Measurements from ENCODE around the gene RBPJL.

RBPJL gene

DNA sequence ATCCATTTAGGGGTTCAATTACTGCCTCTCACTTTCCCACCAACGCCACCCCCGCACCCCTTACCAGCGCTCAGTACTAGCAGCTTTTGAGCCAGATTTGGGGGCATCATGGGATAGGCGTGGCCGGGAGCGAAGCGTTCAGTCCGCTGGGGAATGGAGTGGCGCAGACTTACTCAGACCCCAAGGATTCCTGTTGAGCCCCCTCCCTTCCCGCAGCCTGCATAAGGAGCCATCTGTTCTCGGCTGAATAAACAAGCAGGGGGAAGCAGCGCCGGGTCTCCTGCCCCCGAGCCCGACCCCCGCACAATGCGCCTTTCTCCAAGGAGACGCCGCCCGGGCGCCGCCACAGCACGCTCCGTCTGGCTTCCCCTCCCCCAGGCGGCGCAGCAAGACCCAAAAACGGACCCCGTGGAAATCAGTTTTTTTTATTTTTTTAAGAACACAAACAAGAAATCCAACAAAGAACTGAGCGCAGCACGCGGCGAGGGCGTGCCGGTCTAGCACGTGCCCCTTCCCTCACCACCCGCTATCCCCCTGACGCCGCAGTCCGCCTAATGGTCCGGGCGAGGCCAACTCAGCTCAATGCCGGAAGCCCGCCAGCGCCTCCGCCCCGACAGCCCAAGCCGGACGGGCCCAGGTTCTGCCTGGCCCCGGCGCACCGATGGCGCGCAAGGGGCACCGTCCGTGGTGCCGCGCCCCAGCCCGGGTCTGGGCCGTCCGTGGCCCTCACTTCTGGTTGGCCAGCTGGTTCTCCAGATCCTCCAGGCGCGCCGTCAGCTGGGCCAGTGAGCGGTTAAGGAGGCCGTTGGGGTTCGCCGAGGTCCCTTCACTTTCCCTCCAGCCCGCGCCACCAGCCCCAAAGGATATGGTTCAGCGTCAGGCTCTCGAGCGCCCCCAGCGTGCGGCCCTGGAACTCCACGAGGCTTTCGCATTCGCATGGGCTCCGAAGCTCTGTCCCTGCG is 13.3 kb upstream of the RBPJL start:
- DNase-seq, result peak; percentile 64

- DNase-seq, result no peak
Observed at GRCh38 chr20:45294003-45294368, 12.7 kb upstream of the RBPJL start.

DNA sequence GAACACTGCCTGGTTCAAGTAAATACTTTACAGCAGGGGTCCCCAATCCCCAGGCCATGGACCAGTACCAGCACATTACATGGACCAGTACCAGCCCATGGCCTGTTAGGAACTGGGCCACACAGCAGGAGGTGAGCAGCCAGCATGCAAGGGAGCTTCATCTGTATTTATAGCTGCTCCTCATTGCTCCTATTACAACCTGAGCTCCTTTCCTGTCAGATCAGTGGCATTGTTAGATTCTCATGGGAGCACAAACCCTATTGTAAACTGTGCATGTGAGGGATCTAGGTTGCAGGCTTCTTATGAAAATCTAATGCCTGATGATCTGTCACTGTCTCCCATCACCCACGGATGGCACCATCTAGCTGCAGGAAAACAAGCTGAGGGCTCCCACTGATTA is 12.0 kb upstream of the RBPJL start:
- DNase-seq, result no peak

GRCh38 chr20:45297786-45298497 is 8.7 kb upstream of the RBPJL start:
- DNase-seq, result no peak

- DNase-seq, result no peak
Observed at GRCh38 chr20:45299786-45300185, 6.9 kb upstream of the RBPJL start.

DNA sequence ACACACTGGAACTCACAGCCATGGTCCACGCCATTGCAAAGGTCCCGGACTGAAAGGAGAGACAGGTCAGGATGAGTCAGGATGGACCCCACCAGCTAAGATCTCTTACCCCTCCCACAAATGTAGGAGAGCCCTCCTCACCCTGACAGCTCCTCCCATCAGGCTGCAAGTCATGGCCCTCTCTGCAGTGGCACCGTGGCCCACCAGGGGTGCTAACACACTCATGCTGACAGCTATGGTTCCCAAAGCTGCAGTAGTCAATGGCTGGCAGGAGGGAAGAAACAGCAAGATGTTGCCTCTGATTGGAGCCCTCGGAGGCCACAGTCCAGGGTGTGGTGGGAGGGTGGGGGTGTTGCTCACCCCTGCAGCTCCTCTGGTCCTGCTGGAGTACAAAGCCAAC is 5.7 kb upstream of the RBPJL start:
- no peak for DNase-seq

DNA sequence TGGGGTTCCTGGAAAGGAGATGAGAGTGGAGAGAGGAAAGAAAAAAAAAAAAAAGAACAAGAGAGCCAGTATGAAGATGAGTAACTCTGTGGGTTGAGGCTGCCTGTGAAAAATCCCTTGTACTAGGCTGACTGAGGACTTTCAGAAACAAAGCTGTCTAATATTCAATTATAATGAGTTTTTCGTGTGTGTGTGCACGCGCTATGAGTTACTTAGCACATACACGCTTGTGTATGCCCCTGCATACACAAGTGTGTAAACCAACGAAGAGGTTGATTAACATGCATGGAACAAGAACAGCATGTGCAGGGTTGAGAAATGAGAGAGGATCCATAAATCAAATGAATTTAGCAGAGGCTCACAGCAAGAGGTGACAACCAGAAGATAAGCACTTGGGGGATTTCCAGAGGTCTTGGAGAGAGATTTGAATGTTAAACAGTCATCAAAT is 4.8 kb upstream of the RBPJL start:
- no peak for DNase-seq

- peak; percentile 21 for DNase-seq
Observed at GRCh38 chr20:45303586-45304463, 2.8 kb upstream of the RBPJL start.

DNA sequence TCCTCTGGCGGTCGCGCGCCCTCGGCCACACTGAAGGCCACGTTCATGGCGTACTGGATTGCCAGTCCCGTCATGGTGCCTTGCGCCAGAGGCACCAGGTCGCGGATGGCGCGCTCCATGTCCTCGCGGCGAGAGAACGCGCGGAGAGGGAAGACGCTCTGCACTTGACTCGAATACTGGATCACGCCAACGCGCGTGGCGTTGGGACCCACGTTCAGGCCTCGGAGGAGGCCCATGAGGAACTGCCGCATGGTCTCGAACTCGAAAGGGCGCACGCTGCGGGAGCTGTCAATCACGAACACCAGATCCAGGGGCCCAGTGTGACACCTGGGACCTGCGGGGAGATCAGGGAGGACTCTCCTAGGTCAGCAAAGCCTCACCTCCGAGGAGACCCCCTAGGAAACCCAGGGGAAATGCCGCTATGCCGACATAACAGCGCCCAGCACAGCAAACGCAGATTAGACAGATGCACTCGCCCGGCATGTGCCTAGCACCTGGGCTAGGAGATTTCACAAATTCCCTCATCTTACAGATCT is 2.1 kb upstream of the RBPJL start:
- no peak for DNase-seq

DNA sequence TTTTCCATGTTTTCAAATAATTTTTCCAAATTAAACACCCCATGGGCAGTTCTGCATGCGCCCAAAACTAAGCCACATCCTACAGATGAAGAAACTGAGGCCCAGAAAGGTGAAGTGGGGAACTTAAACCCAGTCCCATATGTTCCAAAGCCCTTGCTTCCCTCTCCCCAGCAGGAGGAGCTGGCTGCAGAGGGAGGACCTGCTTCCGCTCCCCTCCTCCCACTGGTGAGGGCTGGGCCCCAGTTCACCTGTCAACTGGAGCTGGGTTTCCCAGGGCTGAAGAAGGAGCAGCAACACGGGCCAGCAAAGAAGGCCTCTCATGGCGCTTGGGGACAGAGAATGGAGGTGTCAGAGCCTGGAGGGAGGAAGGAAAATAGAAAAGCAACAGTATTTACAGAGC is 1.4 kb upstream of the RBPJL start:
- DNase-seq, result no peak

DNA sequence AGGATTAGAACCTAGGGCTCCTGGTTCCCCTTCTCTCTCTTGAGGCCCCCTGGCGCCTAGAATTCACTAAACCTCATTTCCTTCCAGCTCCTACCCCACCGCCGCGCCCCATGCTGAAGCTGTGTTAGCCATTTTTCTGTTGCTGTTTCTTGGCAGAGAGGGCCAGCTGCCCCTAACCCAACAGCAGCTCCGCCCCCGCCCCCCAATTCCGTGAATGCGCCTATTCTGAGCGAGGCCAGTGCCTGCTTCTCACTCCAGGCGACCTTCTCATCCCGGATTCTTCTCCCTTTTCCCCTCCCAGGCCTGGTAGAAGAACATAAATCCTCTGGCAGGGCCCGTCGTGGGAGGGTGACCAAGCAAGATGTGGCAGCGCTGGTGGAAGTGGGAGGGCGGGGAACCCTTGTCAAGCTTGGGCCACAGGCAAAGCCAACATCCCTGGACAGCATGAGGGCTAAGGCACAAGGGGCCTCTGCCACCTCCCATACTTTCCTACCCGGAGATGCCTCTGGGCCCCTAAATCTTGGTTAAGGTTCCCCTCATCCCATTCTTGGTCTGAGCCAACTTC is 518 bp downstream of the RBPJL start:
- no peak for DNase-seq

DNA sequence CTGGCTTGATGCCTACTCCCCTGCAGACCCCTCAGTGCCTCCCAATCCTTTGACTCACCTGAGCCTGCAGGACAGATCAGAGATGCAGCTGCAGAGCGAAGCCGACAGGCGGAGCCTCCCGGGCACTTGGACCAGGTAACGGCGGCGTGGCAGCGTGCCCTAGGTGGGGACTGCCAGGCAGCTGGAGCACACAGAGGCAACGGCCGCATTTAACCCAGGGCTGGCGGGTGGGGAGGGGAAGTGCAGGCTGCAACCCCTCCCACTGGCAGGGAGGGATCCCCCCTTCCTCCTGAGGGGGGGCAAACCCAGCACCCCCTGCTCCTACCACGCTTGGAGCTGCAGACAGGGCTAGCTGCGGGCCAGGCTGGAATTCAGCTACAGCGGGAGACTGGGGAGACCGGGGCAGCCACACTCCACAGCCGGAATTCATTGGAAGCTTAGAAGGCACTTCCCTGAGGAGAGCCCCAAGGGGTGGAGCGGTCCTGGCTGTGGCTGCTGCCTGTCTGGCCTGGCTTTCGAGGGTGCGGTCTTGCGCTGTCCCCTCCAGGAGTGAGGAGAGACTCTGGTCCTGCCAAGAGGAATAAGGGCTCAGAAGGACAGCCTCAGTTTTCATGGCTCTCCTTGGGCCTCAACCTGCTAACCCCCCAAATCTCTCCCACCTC is 1.6 kb downstream of the RBPJL start, which contains the start of gene MATN4:
Gene MATN4 (minus strand): TSS at position 183 of the 662 bp plus-strand sequence. CDS start 2,717 bp downstream, outside the sequence.
- no peak for DNase-seq

- DNase-seq, result no peak
Observed at GRCh38 chr20:45309075-45309474, 2.4 kb downstream of the RBPJL start.

- peak; percentile 30 for DNase-seq
Observed at GRCh38 chr20:45311589-45312211, 5.1 kb downstream of the RBPJL start.

DNA sequence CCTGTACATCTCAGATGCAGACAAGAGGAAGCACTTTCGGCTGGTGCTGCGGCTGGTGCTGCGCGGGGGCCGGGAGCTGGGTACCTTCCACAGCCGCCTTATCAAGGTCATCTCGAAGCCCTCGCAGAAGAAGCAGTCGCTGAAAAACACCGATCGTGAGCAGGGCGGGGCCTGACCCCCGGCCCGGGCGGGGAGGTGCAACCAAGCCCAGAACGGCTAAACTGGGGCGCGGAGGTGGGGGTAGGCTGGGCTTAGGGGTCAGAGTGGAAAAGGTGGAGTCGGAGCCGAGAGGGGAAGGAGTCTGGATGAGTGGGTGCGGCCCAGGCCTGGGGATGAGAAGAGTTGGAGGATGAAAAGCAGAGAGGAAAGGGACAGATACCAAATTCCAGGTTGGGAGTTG is 5.6 kb downstream of the RBPJL start:
- no peak for DNase-seq

GRCh38 chr20:45313065-45313695 is 6.5 kb downstream of the RBPJL start:
- DNase-seq, result no peak

GRCh38 chr20:45313943-45314342 is 7.3 kb downstream of the RBPJL start:
- DNase-seq, result no peak

GRCh38 chr20:45315672-45316071 is 9.0 kb downstream of the RBPJL start:
- no peak for DNase-seq

- DNase-seq, result no peak
Observed at GRCh38 chr20:45316150-45317080, 9.8 kb downstream of the RBPJL start.
